ENCODE data around the gene CRK. TPM values are rescaled to one million over a fixed set of nuclear protein-coding genes. Genes with fewer than 3 reads are reported as not detected.
A peak's percentile ranks its signal among the peaks of the same experiment; 100 is the strongest.
"Not testable (repeated sequence)": the region's sequence is repeated elsewhere in the genome, so short reads cannot be mapped to it uniquely, and the experiment has no call there.

CRK gene
- total and polyA plus RNA-seq, 5 donors from 2014 or later = 15.3 to 33.0 (median 24.9) TPM

DNA sequence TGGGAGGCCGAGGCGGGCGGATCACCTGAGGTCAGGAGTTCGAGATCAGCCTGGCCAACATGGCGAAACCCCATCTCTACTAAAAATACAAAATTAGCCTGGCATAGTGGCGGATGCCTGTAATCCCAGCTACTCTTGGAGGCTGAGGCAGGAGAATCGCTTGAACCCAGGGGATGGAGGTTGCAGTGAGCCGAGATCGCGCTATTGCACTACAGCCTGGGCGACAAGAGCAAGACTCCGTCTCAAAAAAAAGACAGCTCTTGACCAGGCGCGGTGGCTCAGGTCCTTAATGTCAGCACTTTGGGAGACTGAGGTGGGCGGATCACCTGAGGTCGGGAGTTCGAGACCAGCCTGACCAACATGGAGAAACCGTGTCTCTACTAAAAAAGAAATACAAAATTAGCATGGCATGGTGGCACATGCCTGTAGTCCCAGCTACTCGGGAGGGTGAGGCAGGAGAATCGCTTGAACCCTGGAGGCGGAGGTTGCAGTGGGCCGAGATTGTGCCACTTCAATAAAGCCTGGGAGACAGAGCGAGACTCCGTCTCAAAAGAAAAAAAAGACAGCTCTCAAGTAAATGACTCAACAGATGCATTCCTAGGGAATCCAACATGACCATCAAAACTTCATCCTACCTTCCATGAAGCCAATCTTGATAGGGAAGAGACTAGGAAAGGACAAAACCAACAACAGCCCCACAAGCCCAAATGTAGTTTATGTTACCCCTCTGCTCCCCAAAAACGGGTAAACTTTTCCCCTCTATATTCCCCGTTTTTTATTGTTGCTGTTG is 60.0 kb downstream of the CRK start:
- not testable (repeated sequence) for H3K9me3 ChIP-seq (ENCODE audit: control insufficient read depth in 2 of 2, low read length in 2 of 2); DNase-seq; H3K27me3 ChIP-seq (ENCODE audit: control insufficient read depth, insufficient read depth, low read length); ATAC-seq (ENCODE audit: low read depth in 2 of 2); H3K9me3 Mint-ChIP-seq; H3K27me3 Mint-ChIP-seq; H3K27ac ChIP-seq (ENCODE audit: insufficient read depth, low read length, poor library complexity, severe bottlenecking); H3K36me3 ChIP-seq (ENCODE audit: control insufficient read depth, insufficient read depth, low read length); H3K4me3 ChIP-seq (ENCODE audit: low read depth, low read length)
- Mint-ChIP-seq H3K36me3 (peaks cover 24% of the 10 kb centered on the region), H3K4me1 (peaks cover 27 to 83% (median 55%) of the 10 kb centered on the region in 4 donors), H3K4me3 (peak overlapping the region; percentile 42 to 64 (median 50)), H3K27ac (peak overlapping the region in 1 of 3 donors; percentile 97)
- peaks cover 82% of the 10 kb centered on the region for H3K4me1 ChIP-seq (ENCODE audit: control insufficient read depth, insufficient read depth, low read length, poor library complexity, severe bottlenecking)

- H3K4me1 Mint-ChIP-seq = peaks cover 24 to 94% (median 54%) of the 10 kb centered on the region in 4 donors
- peaks cover 3% of the 10 kb centered on the region for H3K36me3 ChIP-seq (ENCODE audit: control insufficient read depth, insufficient read depth, low read length)
- H3K27me3 ChIP-seq (ENCODE audit: control insufficient read depth, insufficient read depth, low read length) = no peaks in the 10 kb centered on the region
- DNase-seq (no peak), ATAC-seq (ENCODE audit: low read depth in 2 of 2) (no peak)
- no peaks in the 10 kb centered on the region for H3K9me3 ChIP-seq (ENCODE audit: control insufficient read depth in 2 of 2, low read length in 2 of 2)
- peak overlapping the region; percentile 48 to 79 (median 72) for H3K27ac Mint-ChIP-seq
- peaks cover 11% of the 10 kb centered on the region for H3K36me3 Mint-ChIP-seq
- H3K9me3 Mint-ChIP-seq = peaks cover 0 to 1% (median 0%) of the 10 kb centered on the region in 7 donors
- H3K4me3 ChIP-seq (ENCODE audit: low read depth, low read length) = peak overlapping the region; percentile 46
- H3K4me1 ChIP-seq (ENCODE audit: control insufficient read depth, insufficient read depth, low read length, poor library complexity, severe bottlenecking) = peaks cover 73% of the 10 kb centered on the region
- no peak overlapping the region for H3K27ac ChIP-seq (ENCODE audit: insufficient read depth, low read length, poor library complexity, severe bottlenecking)
- peak overlapping the region in 3 of 4 donors; percentile 42 to 72 (median 63) for H3K4me3 Mint-ChIP-seq
- no peaks in the 10 kb centered on the region for H3K27me3 Mint-ChIP-seq
Measured at GRCh38 chr17:1391577-1391976, 64.5 kb downstream of the CRK start.

GRCh38 chr17:1390432-1391367 is 65.3 kb downstream of the CRK start:
- Mint-ChIP-seq H3K4me3 (peak overlapping the region; percentile 12 to 76 (median 42)), H3K27me3 (no peaks in the 10 kb centered on the region), H3K4me1 (peaks cover 29 to 94% (median 61%) of the 10 kb centered on the region in 4 donors), H3K36me3 (peaks cover 7% of the 10 kb centered on the region), H3K27ac (peak overlapping the region; percentile 16 to 72 (median 63)), H3K9me3 (peaks cover 0 to 1% (median 0%) of the 10 kb centered on the region in 7 donors)
- DNase-seq = no peak
- Histone ChIP-seq H3K36me3 (ENCODE audit: control insufficient read depth, insufficient read depth, low read length) (no peaks in the 10 kb centered on the region), H3K4me1 (ENCODE audit: control insufficient read depth, insufficient read depth, low read length, poor library complexity, severe bottlenecking) (peaks cover 75% of the 10 kb centered on the region), H3K9me3 (ENCODE audit: control insufficient read depth in 2 of 2, low read length in 2 of 2) (no peaks in the 10 kb centered on the region), H3K27ac (ENCODE audit: insufficient read depth, low read length, poor library complexity, severe bottlenecking) (no peak overlapping the region), H3K27me3 (ENCODE audit: control insufficient read depth, insufficient read depth, low read length) (no peaks in the 10 kb centered on the region), H3K4me3 (ENCODE audit: low read depth, low read length) (peak overlapping the region; percentile 46)
- ATAC-seq (ENCODE audit: low read depth in 2 of 2) = no peak

DNA sequence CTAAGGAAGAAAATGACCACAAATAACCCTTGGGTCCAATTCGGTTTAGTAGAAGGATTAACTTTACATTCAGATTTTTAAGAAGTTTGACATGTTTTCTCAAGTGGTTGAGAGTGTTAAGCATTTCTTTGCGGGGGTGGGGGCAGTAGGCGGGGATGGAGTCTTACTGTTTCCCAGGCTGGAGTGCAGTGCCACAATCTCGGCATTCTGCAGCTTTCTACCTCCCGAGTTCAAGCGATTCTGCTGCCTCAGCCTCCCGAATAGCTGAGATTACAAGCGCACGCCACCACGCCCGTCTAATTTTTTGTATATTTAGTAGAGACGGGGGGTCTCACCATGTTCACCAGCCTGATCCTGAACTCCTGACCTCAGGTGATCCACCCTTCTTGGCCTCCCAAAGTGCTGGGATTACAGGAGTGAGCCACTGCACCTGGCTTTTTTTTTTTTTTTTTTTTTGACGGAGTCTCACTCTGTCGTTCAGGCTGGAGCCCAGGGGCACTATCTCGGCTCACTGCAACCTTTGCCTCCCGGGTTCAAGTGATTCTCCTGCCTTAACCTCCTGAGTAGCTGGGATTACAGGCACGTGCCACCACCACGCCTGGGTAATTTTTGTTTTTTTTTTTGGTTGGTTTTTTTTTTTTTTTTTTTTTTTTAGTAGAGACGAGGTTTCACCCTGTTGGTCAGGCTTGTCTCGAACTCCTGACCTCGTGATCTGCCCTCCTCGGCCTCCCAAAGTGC is 68.4 kb downstream of the CRK start:
- peak overlapping the region; percentile 43 for H3K4me3 ChIP-seq (ENCODE audit: low read depth, low read length)
- DNase-seq; H3K9me3 ChIP-seq (ENCODE audit: control insufficient read depth in 2 of 2, low read length in 2 of 2); H3K36me3 ChIP-seq (ENCODE audit: control insufficient read depth, insufficient read depth, low read length); ATAC-seq (ENCODE audit: low read depth in 2 of 2); H3K9me3 Mint-ChIP-seq; H3K27ac ChIP-seq (ENCODE audit: insufficient read depth, low read length, poor library complexity, severe bottlenecking); H3K36me3 Mint-ChIP-seq; H3K27me3 Mint-ChIP-seq; H3K27me3 ChIP-seq (ENCODE audit: control insufficient read depth, insufficient read depth, low read length): not testable (repeated sequence)
- Mint-ChIP-seq H3K4me1 (peaks cover 19 to 82% (median 53%) of the 10 kb centered on the region in 4 donors), H3K27ac (peak overlapping the region in 2 of 3 donors; percentile 48 to 76), H3K4me3 (peak overlapping the region in 2 of 4 donors; percentile 15 to 56)
- peaks cover 59% of the 10 kb centered on the region for H3K4me1 ChIP-seq (ENCODE audit: control insufficient read depth, insufficient read depth, low read length, poor library complexity, severe bottlenecking)

DNA sequence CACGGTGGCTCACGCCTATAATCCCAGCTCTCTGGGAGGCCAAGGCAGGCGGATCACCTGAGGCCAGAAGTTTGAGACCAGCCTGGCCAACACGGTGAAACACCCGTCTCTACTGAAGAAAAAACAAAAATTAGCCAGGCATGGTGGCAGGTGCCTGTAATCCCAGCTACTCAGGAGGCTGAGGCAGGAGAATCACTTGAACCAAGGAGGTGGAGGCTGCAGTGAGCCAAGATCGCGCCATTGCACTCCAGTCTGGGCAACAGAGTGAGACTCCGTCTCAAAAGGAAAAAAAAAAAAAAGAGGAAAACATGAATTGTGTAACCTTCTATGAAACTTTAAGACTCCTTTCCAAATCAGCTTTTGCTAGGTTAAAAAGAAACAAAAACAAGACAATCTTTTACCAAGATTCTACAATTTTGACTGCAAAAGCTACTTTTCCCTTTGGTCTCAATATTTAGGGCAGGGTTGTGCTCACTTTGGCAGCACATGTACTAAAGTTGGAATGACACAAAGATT is 69.3 kb downstream of the CRK start:
- H3K9me3 Mint-ChIP-seq; H3K9me3 ChIP-seq (ENCODE audit: control insufficient read depth in 2 of 2, low read length in 2 of 2); H3K36me3 Mint-ChIP-seq; H3K27ac ChIP-seq (ENCODE audit: insufficient read depth, low read length, poor library complexity, severe bottlenecking); H3K27me3 Mint-ChIP-seq; ATAC-seq (ENCODE audit: low read depth in 2 of 2); H3K36me3 ChIP-seq (ENCODE audit: control insufficient read depth, insufficient read depth, low read length); H3K27me3 ChIP-seq (ENCODE audit: control insufficient read depth, insufficient read depth, low read length); DNase-seq; H3K4me3 ChIP-seq (ENCODE audit: low read depth, low read length): not testable (repeated sequence)
- H3K4me1 Mint-ChIP-seq = peaks cover 14 to 82% (median 46%) of the 10 kb centered on the region in 4 donors
- peak overlapping the region; percentile 39 to 72 (median 70) for H3K4me3 Mint-ChIP-seq
- peaks cover 51% of the 10 kb centered on the region for H3K4me1 ChIP-seq (ENCODE audit: control insufficient read depth, insufficient read depth, low read length, poor library complexity, severe bottlenecking)
- H3K27ac Mint-ChIP-seq = peak overlapping the region in 2 of 3 donors; percentile 76 to 85

DNA sequence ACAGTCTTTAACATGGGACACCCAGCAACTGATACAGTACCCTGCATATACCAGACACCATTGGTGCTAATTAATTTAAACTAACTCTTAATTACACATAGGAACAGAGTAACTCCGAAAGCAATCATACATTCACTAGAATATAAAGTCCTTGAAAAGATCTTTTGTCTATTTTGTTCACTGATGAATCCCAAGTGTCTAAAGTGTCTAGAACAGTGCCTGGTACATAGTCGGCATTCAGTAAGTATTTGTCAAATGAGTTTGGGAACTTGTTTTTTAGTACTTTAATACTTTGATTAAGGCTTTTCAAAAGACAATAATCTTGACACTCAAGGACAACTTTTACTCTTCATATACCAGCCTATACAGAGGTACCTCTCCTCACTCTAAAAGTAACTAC is 69.8 kb downstream of the CRK start:
- peak overlapping the region; percentile 39 to 72 (median 70) for H3K4me3 Mint-ChIP-seq
- no peak overlapping the region for H3K27ac ChIP-seq (ENCODE audit: insufficient read depth, low read length, poor library complexity, severe bottlenecking)
- H3K36me3 Mint-ChIP-seq = peaks cover 5% of the 10 kb centered on the region
- peaks cover 52% of the 10 kb centered on the region for H3K4me1 ChIP-seq (ENCODE audit: control insufficient read depth, insufficient read depth, low read length, poor library complexity, severe bottlenecking)
- peak overlapping the region in 2 of 3 donors; percentile 76 to 85 for H3K27ac Mint-ChIP-seq
- H3K4me1 Mint-ChIP-seq = peaks cover 14 to 82% (median 46%) of the 10 kb centered on the region in 4 donors
- H3K4me3 ChIP-seq (ENCODE audit: low read depth, low read length) = peak overlapping the region; percentile 22
- no peaks in the 10 kb centered on the region for H3K9me3 ChIP-seq (ENCODE audit: control insufficient read depth in 2 of 2, low read length in 2 of 2)
- peaks cover 3% of the 10 kb centered on the region for H3K36me3 ChIP-seq (ENCODE audit: control insufficient read depth, insufficient read depth, low read length)
- H3K9me3 Mint-ChIP-seq = peaks cover 0 to 1% (median 0%) of the 10 kb centered on the region in 7 donors
- H3K27me3 ChIP-seq (ENCODE audit: control insufficient read depth, insufficient read depth, low read length) = no peaks in the 10 kb centered on the region
- H3K27me3 Mint-ChIP-seq = no peaks in the 10 kb centered on the region
- ATAC-seq (ENCODE audit: low read depth in 2 of 2) (no peak), DNase-seq (no peak)

DNA sequence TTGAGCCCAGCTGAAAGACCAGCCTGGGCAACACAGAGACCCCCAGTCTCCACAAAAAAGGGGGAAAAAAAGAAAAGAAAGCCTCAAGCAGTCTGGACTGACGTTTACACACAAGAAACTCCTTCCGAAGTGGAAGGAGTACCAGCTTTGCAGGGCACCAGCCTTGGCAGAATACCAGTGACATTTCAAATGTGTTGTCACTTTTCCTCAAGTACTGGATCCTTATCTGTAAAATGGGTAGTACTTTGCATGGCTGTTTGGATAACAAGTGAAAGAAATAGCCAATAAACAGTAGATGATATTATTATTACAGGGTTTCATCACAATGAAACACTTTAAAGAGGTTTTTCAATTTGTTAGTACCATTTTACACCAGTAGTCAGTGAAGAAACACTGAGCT is 70.2 kb downstream of the CRK start:
- Mint-ChIP-seq H3K4me3 (peak overlapping the region in 1 of 4 donors; percentile 72), H3K27me3 (no peaks in the 10 kb centered on the region), H3K4me1 (peaks cover 14 to 82% (median 46%) of the 10 kb centered on the region in 4 donors), H3K36me3 (peaks cover 5% of the 10 kb centered on the region), H3K27ac (peak overlapping the region in 2 of 3 donors; percentile 20 to 76), H3K9me3 (peaks cover 0 to 1% (median 0%) of the 10 kb centered on the region in 7 donors)
- H3K9me3 ChIP-seq (ENCODE audit: control insufficient read depth in 2 of 2, low read length in 2 of 2) = no peaks in the 10 kb centered on the region
- peaks cover 3% of the 10 kb centered on the region for H3K36me3 ChIP-seq (ENCODE audit: control insufficient read depth, insufficient read depth, low read length)
- DNase-seq (no peak), ATAC-seq (ENCODE audit: low read depth in 2 of 2) (no peak)
- H3K27me3 ChIP-seq (ENCODE audit: control insufficient read depth, insufficient read depth, low read length) = no peaks in the 10 kb centered on the region
- H3K4me1 ChIP-seq (ENCODE audit: control insufficient read depth, insufficient read depth, low read length, poor library complexity, severe bottlenecking) = peaks cover 52% of the 10 kb centered on the region
- H3K4me3 ChIP-seq (ENCODE audit: low read depth, low read length) = peak overlapping the region; percentile 22
- no peak overlapping the region for H3K27ac ChIP-seq (ENCODE audit: insufficient read depth, low read length, poor library complexity, severe bottlenecking)

Measured in CD4-positive, CD25-positive, alpha-beta regulatory T cell (primary cell).